HG03439 (cell line): ENCODE results near the gene DDHD1.
"Not testable (repeated sequence)": the region's sequence is repeated elsewhere in the genome, so short reads cannot be mapped to it uniquely, and the experiment has no call there.

Source experiments
- ATAC-seq: cut with Tn5 transposase; IDR thresholded peaks from one replicate; pipeline ENCODE4 v1.9.1; 2021; ENCODE audit warnings: mild to moderate bottlenecking, moderate library complexity; ENCODE audit not compliant: unreplicated experiment

Gene DDHD1

DNA sequence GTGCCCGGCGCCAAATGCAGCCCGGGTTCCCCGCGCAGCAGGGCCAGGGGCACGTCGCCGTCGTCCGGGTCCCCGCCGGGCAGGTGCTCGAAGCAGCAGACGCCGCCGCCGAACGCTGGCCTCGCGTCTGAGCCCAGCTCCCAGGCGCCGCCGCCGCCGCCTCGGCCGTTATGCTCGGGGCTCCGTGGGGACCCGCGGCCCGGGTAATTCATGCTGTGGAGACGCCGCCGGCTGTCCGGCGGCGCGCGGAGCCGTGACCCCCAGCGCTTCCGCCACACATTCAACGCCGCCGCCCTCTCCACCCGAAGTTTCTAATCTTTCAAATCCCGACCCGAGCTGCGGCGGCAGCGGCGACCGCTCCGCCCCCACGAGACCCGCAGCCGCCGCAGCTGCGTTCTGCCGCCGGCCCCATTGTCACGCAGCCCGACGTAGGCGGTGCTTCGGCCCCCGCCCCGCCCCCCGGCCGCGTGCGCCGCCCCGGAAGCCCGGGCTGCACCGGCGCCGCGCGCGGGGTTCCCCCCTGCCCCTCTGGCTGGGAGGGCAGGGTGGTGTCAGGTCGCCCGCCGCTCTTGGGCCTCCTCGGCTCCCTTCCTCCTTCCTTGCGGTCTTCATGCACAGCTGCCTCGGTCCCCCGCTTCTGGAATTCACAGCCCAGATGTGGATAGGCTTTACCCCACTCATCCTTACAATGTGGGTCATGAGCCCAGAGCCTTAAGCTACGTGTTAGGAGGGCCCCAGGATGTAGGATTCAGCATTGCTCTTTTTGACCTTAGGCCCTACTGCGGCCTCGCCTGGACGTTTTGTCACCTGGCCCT, at the start of gene DDHD1:
DDHD1 (minus strand) TSS at position 437 of the 815 bp plus-strand sequence; CDS start at position 212, 225 bp downstream.
- peak; percentile 72 for ATAC-seq

DNA sequence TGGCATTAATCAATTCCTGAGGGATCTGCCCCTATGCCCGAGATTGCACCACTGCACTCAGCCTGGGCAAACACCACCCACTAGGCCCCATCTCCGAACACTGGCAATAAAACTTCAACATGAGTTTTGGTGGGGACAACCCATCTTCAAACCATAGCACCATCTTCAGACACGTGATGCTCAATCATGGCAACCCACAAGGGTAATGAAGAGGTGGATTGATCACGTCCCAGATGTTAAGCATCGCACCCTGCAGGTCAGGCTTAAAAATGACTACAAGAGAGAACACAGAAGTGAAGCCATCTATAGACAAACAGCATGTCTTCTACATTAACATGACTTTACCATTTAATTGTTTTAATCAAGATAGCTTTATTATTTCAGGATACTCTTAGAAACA, 42.8 kb upstream of the DDHD1 start:
- ATAC-seq: no peak

DNA sequence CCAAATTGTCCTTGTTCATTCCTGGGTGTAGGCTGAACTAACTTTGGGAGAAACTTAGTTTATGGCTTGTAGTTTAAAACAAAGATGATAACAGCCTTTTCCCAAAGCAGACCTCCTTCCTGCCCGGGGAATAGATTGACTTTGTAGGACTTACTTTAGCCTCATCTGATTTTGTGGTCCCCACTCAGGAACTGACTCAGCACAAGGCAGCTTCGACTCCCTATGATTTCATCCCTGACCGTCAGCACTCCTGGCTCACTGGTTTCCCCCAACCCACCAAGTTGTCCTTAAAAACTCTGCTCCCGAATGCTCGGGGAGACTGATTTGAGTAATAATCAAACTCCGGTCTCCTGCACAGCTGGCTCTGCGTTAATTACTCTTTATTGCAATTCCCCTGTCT, 40.1 kb upstream of the DDHD1 start:
- ATAC-seq: no peak

DNA sequence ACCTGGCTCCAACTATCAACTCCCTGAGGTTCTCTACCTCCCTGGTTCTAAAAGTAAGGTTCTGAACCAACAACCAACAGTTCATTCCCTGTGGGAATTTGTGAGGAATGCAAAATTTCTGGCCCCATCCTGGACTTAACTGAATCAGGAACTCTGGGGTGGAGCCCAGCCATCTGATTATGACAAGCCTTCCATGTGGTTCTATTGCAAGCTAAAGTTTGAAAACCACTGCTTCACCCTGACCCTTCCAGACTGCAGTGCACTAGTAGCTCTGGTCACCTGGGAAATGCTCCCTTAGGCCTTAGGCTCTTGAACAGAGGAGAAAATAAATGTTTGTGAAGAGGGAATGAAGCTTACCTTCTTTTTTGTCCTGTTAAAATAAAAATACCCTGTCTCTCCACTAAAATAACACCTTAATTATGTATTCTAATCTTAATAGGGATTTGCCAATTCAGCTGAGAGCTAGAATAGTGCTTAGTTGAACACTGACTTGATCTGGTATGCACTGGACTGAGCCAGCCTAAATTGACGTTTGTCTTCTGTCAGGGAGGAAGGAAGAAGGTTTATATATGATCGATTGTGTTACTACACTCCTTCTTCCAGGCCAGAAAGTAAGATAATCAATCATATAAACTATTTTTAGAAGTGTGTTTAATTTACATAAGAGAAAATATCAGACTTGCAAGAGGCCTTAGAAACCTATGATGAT, 39.1 kb upstream of the DDHD1 start:
- ATAC-seq: no peak

DNA sequence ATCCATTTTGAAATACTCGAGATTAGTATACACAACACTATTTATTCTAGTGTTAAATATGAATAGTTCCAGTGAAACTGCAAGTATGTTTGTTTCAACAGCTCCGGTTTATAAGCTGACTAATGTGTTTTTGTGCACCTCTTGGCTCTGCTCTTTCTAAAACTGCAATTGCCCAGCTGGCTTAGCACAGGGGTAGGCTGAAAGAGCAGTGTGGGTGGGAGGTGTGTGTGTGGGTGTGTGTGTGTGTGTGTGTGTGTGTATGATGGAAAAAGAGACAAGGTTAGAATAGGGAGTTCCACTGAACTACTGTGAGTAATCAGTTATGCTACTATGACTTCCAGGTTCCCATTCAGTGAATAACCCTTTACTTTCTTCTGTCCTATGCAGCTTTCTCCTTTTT, 37.8 kb upstream of the DDHD1 start:
- ATAC-seq: no peak

DNA sequence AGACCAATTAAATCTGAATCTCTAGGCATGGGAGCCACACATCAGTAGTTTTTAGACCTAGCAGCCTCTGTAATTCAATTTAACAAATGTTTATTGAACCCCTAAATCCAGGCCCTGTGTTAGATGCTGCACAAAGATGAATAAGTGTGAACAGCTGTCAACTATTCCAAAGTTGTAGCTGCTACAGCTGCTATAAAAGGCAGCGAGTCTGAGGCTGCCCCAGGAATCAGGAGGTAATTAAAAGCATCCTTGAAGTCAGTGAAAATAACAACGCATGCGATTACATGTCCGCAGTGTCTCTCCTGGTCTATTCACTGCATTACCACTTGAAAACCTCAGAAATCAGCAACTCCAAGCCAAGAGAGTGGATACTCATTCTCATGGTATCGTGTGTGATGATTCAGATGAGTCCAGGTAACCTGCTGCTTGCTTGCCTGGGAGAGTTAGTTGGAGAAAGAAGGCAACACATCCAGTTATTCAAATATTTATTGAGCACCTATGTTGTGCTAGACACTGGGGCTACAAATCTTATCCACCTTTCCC, 34.9 kb upstream of the DDHD1 start:
- no peak for ATAC-seq

DNA sequence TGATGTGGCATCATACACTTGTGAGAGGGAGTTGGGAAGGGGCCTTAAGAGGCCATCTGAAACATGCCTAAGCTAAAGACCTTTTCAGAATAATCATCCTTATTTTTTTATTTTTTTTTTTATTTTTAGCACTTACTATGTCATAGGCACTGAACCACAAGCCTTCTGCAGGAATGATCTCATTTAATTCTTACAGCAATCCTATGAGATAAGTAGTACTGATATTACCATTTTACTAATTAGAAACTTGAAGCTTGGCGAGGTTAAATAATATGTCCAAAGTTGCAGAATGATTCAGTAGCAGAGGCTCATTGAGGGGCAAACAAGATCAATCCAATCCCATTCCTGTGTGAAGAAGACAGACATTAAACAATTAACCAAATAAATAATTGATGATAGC, 33.4 kb upstream of the DDHD1 start:
- no peak for ATAC-seq

DNA sequence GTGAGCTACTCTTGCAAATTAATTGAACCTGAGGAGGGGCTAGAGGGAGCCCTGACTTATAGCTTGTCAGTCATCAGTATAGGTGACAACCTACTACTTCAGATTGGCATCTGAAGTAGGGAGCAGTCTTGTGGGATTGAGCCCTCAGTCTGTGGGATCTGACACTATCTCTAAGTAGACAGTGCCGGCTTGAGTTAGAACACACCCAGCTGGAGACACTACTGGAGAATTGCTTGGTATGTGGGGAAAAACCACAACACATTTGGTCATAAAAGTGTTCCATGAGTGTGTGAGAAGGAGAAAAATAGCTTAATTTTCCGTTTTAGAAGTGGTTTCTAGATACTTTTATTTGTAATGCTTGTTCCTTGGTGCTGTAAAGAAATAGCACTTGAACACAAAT, 30.5 kb upstream of the DDHD1 start:
- ATAC-seq: no peak

DNA sequence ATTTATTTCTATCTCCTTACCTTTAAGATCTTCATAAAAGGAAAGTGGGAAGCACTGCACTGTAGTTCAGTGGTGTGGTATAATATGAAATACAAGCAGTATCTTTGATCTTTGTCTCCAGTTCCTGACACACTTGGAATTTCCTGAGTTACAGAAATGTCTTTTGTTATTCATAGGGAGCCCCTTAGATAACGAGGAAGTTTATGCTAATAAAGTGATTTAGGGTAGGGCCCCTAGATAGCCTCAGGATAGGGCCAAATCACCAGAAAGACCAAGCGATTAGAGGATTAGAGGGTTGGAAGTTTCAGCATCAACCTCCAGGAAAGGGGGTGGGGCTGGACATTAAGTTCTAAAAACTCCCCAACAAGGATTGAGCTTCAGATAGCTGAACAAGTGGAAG, 29.9 kb upstream of the DDHD1 start:
- ATAC-seq: no peak

DNA sequence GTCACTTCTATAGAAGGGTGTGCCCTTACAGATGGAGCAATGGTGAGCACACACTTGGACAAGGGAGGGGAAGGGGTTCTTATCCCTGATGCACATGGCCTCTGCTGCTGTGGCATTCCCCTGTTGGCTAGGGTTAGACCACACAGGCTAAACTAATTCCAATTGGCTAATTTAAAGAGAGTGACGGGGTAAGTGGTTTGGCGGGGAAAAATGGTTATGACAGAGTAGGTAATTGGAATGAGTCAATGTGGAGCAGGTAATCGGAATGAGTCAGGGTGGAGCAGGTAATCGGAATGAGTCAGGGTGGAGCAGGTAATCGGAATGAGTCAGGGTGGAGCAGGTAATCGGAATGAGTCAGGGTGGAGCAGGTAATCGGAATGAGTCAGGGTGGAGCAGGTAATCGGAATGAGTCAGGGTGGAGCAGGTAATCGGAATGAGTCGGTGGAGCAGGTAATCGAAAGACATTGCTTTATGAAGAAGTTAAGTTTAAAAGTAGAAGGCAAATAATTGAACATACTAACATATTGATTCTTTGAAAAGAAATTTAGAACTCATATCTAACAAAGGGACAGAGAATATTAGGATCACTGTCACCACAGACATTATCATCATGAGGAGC, 28.4 kb upstream of the DDHD1 start:
- ATAC-seq: not testable (repeated sequence)

DNA sequence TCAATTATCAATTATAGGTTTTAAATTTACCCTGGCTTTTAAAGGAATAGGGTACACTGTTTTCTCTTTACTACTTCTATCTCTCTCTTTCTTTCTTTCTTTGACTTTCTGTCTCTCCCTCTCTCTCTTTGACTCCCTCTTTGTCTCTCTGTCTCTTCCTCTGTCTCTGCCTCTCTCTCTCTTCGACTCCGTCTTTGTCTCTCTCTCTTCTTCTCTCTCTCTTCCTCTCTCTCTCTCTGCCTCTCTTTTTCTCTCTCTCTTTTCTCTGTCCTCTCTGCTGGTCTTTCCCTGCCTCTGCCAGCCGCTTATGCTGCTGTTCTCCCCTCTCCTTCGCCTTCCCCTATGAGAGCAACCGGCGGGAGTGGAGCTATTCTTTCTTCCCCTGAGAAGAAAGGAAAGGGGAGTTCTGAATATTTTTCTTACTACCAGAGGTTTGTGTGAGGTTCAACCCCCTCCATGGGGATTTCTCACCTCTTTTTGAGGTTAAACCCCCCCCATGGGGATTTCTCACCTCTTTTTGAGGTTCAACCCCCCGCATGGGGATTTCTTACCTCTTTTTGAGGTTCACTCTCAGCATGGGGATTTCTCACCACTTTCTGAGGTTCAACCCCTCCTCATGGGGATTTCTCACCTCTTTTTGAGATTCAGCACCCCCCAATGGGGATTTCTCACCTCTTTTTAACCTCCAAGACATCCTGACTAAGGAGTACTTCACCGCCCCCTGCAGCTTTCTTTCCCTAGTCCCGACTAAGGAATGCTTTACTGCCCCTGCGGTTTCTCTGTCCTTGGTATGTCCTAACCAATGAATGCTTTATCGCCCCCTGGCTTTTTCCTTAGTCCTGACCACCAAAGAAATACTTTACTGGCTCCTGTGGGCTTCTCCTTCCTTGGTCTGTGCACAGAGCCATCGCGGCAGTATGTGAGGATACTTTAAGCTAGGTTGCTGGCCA, 27.4 kb upstream of the DDHD1 start:
- ATAC-seq: no peak

DNA sequence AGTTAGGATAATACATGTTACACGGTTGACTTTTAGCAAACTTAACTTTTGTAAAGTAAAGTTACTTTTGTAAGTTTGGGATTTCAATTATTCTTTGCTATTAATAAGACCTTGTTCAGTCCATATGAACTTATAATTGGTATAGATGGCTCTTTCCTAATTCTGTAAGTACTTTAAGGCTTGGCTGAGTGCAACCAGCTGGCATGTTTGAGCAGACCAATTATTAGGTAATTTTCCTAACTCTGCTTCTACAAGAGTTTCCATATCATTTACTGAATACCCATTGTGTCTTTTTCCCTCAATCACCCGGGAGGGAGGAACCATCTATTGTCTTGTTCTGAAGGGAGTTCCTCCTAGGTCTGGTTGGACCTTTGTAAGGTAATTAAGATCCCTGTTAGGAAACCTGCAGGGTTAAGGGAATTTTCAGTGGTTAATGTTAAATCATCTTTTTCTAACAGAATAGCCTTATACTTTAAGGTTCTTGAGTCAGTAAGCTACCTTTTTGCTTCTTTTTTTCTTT, 26.4 kb upstream of the DDHD1 start:
- ATAC-seq: not testable (repeated sequence)

DNA sequence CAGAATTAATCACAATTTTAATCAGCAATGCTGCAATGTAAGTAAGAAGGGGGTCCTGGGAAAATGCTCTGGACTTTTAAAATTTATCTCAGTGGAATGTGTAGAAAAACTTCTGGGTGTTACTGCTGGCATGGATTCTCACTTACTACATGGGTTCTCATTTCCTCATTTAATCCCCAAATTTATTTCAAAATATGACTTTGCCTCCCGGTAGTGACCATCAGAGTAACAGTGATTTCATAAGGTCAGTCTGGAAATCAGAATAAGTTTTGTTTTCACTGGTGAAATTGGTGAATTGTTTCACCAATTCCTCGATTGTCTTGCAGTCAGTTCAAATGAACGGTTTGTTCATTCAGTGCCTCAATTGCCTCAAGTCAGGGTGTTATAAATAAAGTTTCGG, 22.3 kb upstream of the DDHD1 start:
- ATAC-seq: no peak

DNA sequence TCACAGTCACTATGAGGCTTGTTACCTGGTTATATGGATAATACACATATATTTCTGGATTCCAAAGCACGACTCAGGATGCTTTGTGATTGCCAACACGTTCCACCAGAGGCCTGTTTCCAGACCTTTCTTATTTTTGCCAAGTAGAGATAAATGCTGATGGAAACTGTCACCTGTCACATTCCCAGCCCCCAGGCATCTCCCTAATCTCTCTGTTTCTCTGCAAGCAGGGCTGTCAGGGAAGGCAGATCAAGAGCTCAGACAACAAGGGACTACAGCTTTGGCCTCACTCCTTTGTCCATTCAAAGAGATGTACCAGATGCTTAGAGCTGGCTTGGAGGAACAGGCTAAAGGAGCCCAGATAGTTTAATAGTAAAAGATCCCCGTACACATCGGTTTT, 21.8 kb upstream of the DDHD1 start:
- ATAC-seq: no peak

DNA sequence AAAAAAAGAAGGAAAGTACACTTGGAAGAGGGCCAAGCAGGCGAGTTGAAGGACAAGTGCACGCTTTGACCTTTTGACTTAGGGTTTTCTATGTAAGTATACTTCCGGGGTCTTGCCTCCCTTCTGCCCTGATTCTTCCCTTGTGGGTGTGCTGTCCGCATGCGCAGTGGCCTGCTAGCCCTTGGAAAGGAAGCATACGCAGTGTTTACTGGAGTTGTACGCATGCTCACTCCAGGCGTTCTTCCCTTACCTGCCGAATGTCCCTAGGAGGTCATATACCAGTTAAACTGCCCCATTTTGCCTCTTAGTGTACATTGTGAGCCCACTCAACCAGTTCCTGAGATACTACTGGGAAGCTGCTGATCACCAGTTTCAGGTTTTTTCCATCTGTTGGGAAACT, 15.7 kb upstream of the DDHD1 start:
- no peak for ATAC-seq

DNA sequence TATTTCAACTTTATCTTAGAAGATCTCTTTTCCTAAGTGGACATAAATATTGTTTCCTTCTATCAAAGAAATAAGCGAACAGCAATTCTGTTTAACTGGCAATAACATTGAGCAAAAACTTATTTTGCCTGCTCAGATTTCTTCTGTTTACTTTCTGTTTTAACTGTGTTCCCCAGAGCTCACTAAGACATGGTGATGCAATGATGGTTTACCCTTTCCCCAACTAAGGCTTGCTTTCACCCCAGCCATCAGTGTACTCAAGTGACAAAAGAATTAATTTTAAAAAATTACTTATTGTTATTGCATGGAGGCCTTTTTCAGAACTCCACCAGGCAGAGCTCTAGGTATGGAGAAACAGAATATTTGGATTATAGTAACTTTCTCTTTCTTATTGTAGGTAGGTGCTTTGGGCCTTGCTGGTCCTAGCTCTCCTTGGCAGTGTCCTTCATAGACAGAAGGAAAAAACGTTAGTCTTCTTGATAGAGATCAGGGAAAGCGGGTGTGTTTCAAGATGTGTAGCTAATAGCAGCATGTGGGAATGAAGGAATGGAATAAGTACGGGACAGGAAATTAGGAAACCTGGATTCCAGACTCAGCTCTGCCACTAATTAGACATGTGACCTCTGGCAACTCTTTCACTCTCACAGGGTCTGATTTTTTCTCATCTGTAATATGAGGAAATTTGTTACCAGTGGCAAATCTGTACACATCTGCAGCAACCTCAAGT, 14.6 kb upstream of the DDHD1 start:
- no peak for ATAC-seq

DNA sequence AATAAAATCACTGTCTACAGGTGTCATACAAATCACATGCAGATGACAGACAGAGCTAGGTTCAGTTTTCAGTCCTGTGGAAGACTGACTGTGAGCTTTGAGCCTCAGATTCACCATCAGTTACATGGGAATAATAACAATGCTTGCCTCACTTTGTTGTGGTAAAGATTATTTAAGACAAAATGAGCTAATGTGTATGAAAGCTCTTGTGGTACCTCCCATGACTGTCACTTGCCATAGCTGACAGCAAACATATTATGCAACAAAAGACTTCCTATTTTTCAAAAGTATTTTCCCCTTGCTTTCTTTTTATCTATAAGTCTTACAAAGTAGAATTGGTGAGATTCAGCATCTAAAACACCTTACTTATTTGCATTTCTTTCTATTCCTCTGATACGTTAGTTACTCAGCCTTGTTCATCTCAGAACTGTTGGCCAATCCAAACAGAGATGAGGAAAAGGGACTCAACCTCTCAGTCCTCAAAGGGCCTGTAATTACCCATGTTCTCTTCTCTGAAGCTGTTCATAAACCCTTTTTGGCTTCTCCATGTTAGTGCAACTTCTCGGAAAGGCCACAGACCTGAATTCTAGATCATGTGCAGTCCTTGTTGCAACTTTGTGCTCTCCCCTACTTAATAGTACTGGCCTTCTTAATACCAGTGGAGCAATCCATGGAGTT, 8.8 kb upstream of the DDHD1 start:
- ATAC-seq: no peak

DNA sequence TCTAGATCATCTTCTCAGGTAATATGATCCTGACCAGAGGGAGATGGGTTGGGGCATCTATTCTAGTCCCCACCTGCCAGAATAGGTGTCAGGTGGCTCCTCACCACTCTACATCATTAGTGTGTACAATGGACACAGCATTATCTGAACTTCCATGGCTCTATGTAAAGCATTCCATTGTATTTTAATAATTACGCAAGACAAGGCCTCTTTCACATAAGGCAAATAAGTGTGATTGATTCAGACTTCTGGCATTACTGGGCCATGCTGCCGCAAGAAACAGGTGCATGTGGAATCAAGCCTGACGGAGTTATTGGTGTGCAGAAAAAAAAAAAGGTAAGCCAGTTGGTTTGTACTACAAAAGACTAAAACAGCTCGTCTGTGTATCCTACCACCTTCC, 3.1 kb upstream of the DDHD1 start:
- ATAC-seq: no peak

DNA sequence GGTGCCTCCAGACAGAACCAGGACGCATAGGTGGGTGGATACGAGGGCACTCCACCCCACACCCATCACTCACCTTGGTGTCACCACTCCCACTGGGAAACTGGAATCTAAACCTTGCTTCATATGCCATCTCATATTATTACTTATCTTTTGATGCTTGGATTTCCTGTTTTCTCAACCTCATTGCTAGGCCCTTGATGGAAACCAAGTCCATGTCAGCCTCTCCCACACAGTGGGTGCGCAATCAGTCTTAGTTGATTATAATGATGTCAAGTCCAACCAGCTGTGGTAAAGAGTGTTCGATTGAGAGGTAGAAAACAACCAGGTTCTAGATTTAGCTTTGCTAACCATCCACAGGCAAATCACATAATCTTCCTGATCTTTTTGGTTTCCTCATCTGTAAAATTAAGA, 584 bp upstream of the DDHD1 start:
- ATAC-seq: no peak
